Measurements from ENCODE around the gene ENAH. TPM values are rescaled to one million over a fixed set of nuclear protein-coding genes. Genes with fewer than 3 reads are reported as not detected.

Gene ENAH
- total RNA-seq, 1 donor from 2014 or later, result 434 TPM

- Mint-ChIP-seq H3K27ac (ENCODE audit: unreplicated experiment) (no peak overlapping the region), H3K4me1 (ENCODE audit: low read depth) (peaks cover 52% of the 10 kb centered on the region), H3K9me3 (ENCODE audit: low read depth) (no peaks in the 10 kb centered on the region), H3K4me3 (ENCODE audit: unreplicated experiment) (no peak overlapping the region), H3K36me3 (ENCODE audit: low read depth) (peaks cover 10% of the 10 kb centered on the region), H3K27me3 (ENCODE audit: low read depth) (no peaks in the 10 kb centered on the region)
- DNase-seq (ENCODE audit: low spot score), result no peak
- no peak for TF ChIP-seq CTCF (IDR thresholded peaks at IDR 0.05)
Measured at GRCh38 chr1:225527575-225527974, 125.3 kb downstream of the ENAH start.

GRCh38 chr1:225526878-225527277 is 126.0 kb downstream of the ENAH start:
- Mint-ChIP-seq H3K27me3 (ENCODE audit: low read depth) (no peaks in the 10 kb centered on the region), H3K4me1 (ENCODE audit: low read depth) (peaks cover 55% of the 10 kb centered on the region), H3K9me3 (ENCODE audit: low read depth) (no peaks in the 10 kb centered on the region), H3K27ac (ENCODE audit: unreplicated experiment) (no peak overlapping the region), H3K4me3 (ENCODE audit: unreplicated experiment) (no peak overlapping the region), H3K36me3 (ENCODE audit: low read depth) (peaks cover 10% of the 10 kb centered on the region)
- no peak for TF ChIP-seq CTCF (IDR thresholded peaks at IDR 0.05)
- DNase-seq (ENCODE audit: low spot score), result no peak

GRCh38 chr1:225525377-225525776 is 127.5 kb downstream of the ENAH start:
- TF ChIP-seq CTCF (IDR thresholded peaks at IDR 0.05), result no peak
- no peaks in the 10 kb centered on the region for H3K27me3 Mint-ChIP-seq (ENCODE audit: low read depth)

GRCh38 chr1:225524570-225524969 is 128.4 kb downstream of the ENAH start:
- Mint-ChIP-seq H3K36me3 (ENCODE audit: low read depth) (peaks cover 12% of the 10 kb centered on the region), H3K4me3 (ENCODE audit: unreplicated experiment) (no peak overlapping the region), H3K27ac (ENCODE audit: unreplicated experiment) (peak overlapping the region; percentile 33), H3K27me3 (ENCODE audit: low read depth) (no peaks in the 10 kb centered on the region), H3K9me3 (ENCODE audit: low read depth) (no peaks in the 10 kb centered on the region), H3K4me1 (ENCODE audit: low read depth) (peaks cover 46% of the 10 kb centered on the region)
- TF ChIP-seq CTCF (IDR thresholded peaks at IDR 0.05), result no peak
- no peak for DNase-seq (ENCODE audit: low spot score)

More at GRCh38 chr1:225525377-225525776, 127.5 kb downstream of the ENAH start:
- H3K9me3 Mint-ChIP-seq (ENCODE audit: low read depth), result no peaks in the 10 kb centered on the region
- no peak overlapping the region for H3K4me3 Mint-ChIP-seq (ENCODE audit: unreplicated experiment)
- peak overlapping the region; percentile 75 for H3K27ac Mint-ChIP-seq (ENCODE audit: unreplicated experiment)
- no peak for DNase-seq (ENCODE audit: low spot score)
- H3K36me3 Mint-ChIP-seq (ENCODE audit: low read depth), result peaks cover 11% of the 10 kb centered on the region
- H3K4me1 Mint-ChIP-seq (ENCODE audit: low read depth), result peaks cover 46% of the 10 kb centered on the region

- no peak for DNase-seq (ENCODE audit: low spot score)
- no peaks in the 10 kb centered on the region for H3K27me3 Mint-ChIP-seq (ENCODE audit: low read depth)
- H3K9me3 Mint-ChIP-seq (ENCODE audit: low read depth), result no peaks in the 10 kb centered on the region
- H3K4me3 Mint-ChIP-seq (ENCODE audit: unreplicated experiment), result no peak overlapping the region
- TF ChIP-seq CTCF (IDR thresholded peaks at IDR 0.05), result no peak
- peaks cover 19% of the 10 kb centered on the region for H3K36me3 Mint-ChIP-seq (ENCODE audit: low read depth)
- peaks cover 56% of the 10 kb centered on the region for H3K4me1 Mint-ChIP-seq (ENCODE audit: low read depth)
- peak overlapping the region; percentile 34 for H3K27ac Mint-ChIP-seq (ENCODE audit: unreplicated experiment)
Measured at GRCh38 chr1:225523263-225523950, 129.5 kb downstream of the ENAH start.

Measured in chondrocyte (in vitro differentiated cells).